ENCODE results near the gene MDP1. TPM values are rescaled to one million over a fixed set of nuclear protein-coding genes. Genes with fewer than 3 reads are reported as not detected.
A peak's percentile ranks its signal among the peaks of the same experiment; 100 is the strongest.

MDP1 gene
- total and polyA plus RNA-seq, 8 donors, result 9.3 to 26.9 (median 16.1) TPM; not detected in 1

- TF ChIP-seq POLR2AphosphoS5 (IDR thresholded peaks at IDR 0.05) (no peak), POLR2A (IDR thresholded peaks at IDR 0.05) (no peak), EP300 (IDR thresholded peaks at IDR 0.05) (no peak), CTCF (IDR thresholded peaks at IDR 0.05) (no peak)
- peaks cover 8 to 75% (median 44%) of the 10 kb centered on the region in 4 donors for H3K4me1 ChIP-seq
- no peaks in the 10 kb centered on the region for H3K9me3 ChIP-seq
- 80 to 95% (median 89%) methylated on average over 3 of the region's 3 CpGs for WGBS, 5 donors
- intact Hi-C loops (cut with DNase I; ENCODE audit: low total_unique reads), result no loop called here
- H3K4me3 ChIP-seq, result no peak overlapping the region
- H3K36me3 ChIP-seq, result peaks cover 37 to 77% (median 70%) of the 10 kb centered on the region in 4 donors
- no peak for DNase-seq
- H3K27me3 ChIP-seq, result no peaks in the 10 kb centered on the region
- H3K27ac ChIP-seq, result peak overlapping the region in 2 of 5 donors; percentile 22 to 44
Measured at GRCh38 chr14:24167469-24168114, 48.3 kb downstream of the MDP1 start.

DNA sequence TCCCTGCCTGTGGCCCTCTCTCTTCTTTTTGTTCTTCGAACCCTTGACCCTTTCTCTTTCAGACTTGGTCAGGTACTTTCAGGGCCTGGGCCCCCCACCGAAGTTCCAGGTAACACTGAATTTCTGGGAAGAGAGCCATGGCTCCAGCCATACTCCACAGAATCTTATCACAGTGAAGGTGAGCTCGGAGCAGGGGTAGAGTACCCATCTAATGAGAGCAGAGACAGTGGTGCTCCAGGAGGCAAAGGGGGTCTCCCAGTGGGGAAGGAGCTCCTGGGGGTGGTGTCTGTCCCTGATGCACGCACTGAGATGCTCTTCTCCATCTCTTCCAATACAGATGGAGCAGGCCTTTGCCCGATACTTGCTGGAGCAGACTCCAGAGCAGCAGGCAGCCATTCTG is 50.1 kb downstream of the MDP1 start:
- Histone ChIP-seq H3K36me3 (peaks cover 37 to 79% (median 71%) of the 10 kb centered on the region in 4 donors), H3K27ac (no peak overlapping the region), H3K4me3 (no peak overlapping the region), H3K4me1 (peaks cover 20 to 68% (median 40%) of the 10 kb centered on the region in 4 donors), H3K9me3 (no peaks in the 10 kb centered on the region), H3K27me3 (no peaks in the 10 kb centered on the region)
- intact Hi-C loops (cut with DNase I; ENCODE audit: low total_unique reads), result no loop called here
- TF ChIP-seq CTCF (IDR thresholded peaks at IDR 0.05), result no peak
- no peak for TF ChIP-seq POLR2A (IDR thresholded peaks at IDR 0.05)
- no peak for TF ChIP-seq EP300 (IDR thresholded peaks at IDR 0.05)
- no peak for TF ChIP-seq POLR2AphosphoS5 (IDR thresholded peaks at IDR 0.05)
- 75 to 90% (median 80%) methylated on average over 5 of the region's 5 CpGs for WGBS, 5 donors
- DNase-seq, result no peak

GRCh38 chr14:24164518-24164991 is 51.3 kb downstream of the MDP1 start:
- Histone ChIP-seq H3K9me3 (no peaks in the 10 kb centered on the region), H3K4me3 (no peak overlapping the region), H3K27me3 (no peaks in the 10 kb centered on the region), H3K4me1 (peaks cover 26 to 70% (median 47%) of the 10 kb centered on the region in 4 donors), H3K27ac (no peak overlapping the region), H3K36me3 (peaks cover 44 to 83% (median 81%) of the 10 kb centered on the region in 4 donors)
- TF ChIP-seq EP300 (IDR thresholded peaks at IDR 0.05), result no peak
- no peak for TF ChIP-seq POLR2AphosphoS5 (IDR thresholded peaks at IDR 0.05)
- TF ChIP-seq POLR2A (IDR thresholded peaks at IDR 0.05), result no peak
- intact Hi-C loops (cut with DNase I; ENCODE audit: low total_unique reads), result no loop called here
- DNase-seq, result no peak
- WGBS, 5 donors, result 77 to 90% (median 86%) methylated on average over 10 to 14 of the region's 14 CpGs

Small RNA genes lying within 50 kb of the gene (small RNA-seq; reads per million reads assigned to genes)
- gene AL136295.4 (0 reads per million in 4 donors), gene CHMP4A (0 reads per million in 4 donors), gene IPO4 (0 to 0.38 (median 0) reads per million in 4 donors), gene IRF9 (0 reads per million in 4 donors), gene MDP1 (0 reads per million in 4 donors)

Other genes with a start within 250 kb of the MDP1 start
Only the 30 nearest of the 34 such genes appear.
- gene CARMIL3, start 164.1 kb downstream of the MDP1 start, total RNA-seq, result 1 to 10 TPM in 2 of 5 donors, under 1 TPM in 2, not detected in 1; 0.14 to 2.0 (median 0.76) TPM
- gene CARMIL3, start 164.1 kb downstream of the MDP1 start, polyA plus RNA-seq, result under 1 TPM in 2 of 3 donors, not detected in 1; 0.25 to 0.75 TPM
- gene CPNE6, start 144.5 kb downstream of the MDP1 start, total RNA-seq, result not detected
- gene CPNE6, start 144.5 kb downstream of the MDP1 start, polyA plus RNA-seq, result under 1 TPM in 2 of 3 donors, not detected in 1; 0.12 to 0.25 TPM
- 100 to 1,000 TPM in 1 of 5 donors, 10 to 100 TPM in 1, 1 to 10 TPM in 3; 2.3 to 168 (median 8.4) TPM for gene PCK2, start 121.8 kb downstream of the MDP1 start, total RNA-seq
- 10 to 100 TPM; 12.3 to 24.0 (median 17.0) TPM for gene PCK2, start 121.8 kb downstream of the MDP1 start, polyA plus RNA-seq
- 100 to 1,000 TPM in 2 of 5 donors, 10 to 100 TPM in 3; 50.4 to 396 (median 84.5) TPM for gene DCAF11, start 101.3 kb downstream of the MDP1 start, total RNA-seq
- gene DCAF11, start 101.3 kb downstream of the MDP1 start, polyA plus RNA-seq, result 10 to 100 TPM; 27.7 to 68.3 (median 38.9) TPM
- gene NRL, start 101.1 kb downstream of the MDP1 start, total RNA-seq, result 10 to 100 TPM in 2 of 5 donors, 1 to 10 TPM in 1, under 1 TPM in 1, not detected in 1; 0.92 to 69.2 (median 13.0) TPM
- gene NRL, start 101.1 kb downstream of the MDP1 start, polyA plus RNA-seq, result 1 to 10 TPM; 1.2 to 1.3 (median 1.2) TPM
- 10 to 100 TPM in 1 of 5 donors, under 1 TPM in 1, not detected in 3; 0.87 to 80.5 TPM for gene FITM1, start 85.4 kb downstream of the MDP1 start, total RNA-seq
- 1 to 10 TPM; 1.9 to 2.6 (median 2.2) TPM for gene FITM1, start 85.4 kb downstream of the MDP1 start, polyA plus RNA-seq
- 100 to 1,000 TPM in 1 of 5 donors, 10 to 100 TPM in 4; 38.5 to 129 (median 91.1) TPM for gene PSME1, start 79.9 kb downstream of the MDP1 start, total RNA-seq
- gene PSME1, start 79.9 kb downstream of the MDP1 start, polyA plus RNA-seq, result 100 to 1,000 TPM; 217 to 322 (median 310) TPM
- gene EMC9, start 74.5 kb downstream of the MDP1 start, total RNA-seq, result 10 to 100 TPM in 1 of 5 donors, 1 to 10 TPM in 4; 1.3 to 33.9 (median 4.6) TPM
- gene EMC9, start 74.5 kb downstream of the MDP1 start, polyA plus RNA-seq, result 10 to 100 TPM; 32.0 to 59.6 (median 42.9) TPM
- 100 to 1,000 TPM in 2 of 5 donors, 10 to 100 TPM in 3; 62.4 to 339 (median 83.9) TPM for gene PSME2, start 69.5 kb downstream of the MDP1 start, total RNA-seq
- gene PSME2, start 69.5 kb downstream of the MDP1 start, polyA plus RNA-seq, result 100 to 1,000 TPM; 302 to 421 (median 403) TPM
- gene RNF31, start 68.6 kb downstream of the MDP1 start, total RNA-seq, result 100 to 1,000 TPM in 2 of 5 donors, 10 to 100 TPM in 3; 53.2 to 523 (median 94.2) TPM
- gene RNF31, start 68.6 kb downstream of the MDP1 start, polyA plus RNA-seq, result 10 to 100 TPM; 64.0 to 88.7 (median 68.6) TPM
- 100 to 1,000 TPM in 2 of 5 donors, 10 to 100 TPM in 2, 1 to 10 TPM in 1; 1.4 to 143 (median 91.4) TPM for gene IRF9, start 54.8 kb downstream of the MDP1 start, total RNA-seq
- 100 to 1,000 TPM in 1 of 3 donors, 10 to 100 TPM in 2; 64.6 to 101 (median 65.1) TPM for gene IRF9, start 54.8 kb downstream of the MDP1 start, polyA plus RNA-seq
- gene REC8, start 44.0 kb downstream of the MDP1 start, total RNA-seq, result 100 to 1,000 TPM in 1 of 5 donors, 10 to 100 TPM in 4; 14.5 to 122 (median 45.5) TPM
- gene REC8, start 44.0 kb downstream of the MDP1 start, polyA plus RNA-seq, result 10 to 100 TPM; 20.9 to 64.4 (median 38.7) TPM
- gene IPO4, start 27.2 kb downstream of the MDP1 start, total RNA-seq, result 100 to 1,000 TPM in 1 of 5 donors, 10 to 100 TPM in 4; 14.3 to 227 (median 23.9) TPM
- 10 to 100 TPM in 1 of 3 donors, 1 to 10 TPM in 2; 9.3 to 15.2 (median 9.8) TPM for gene IPO4, start 27.2 kb downstream of the MDP1 start, polyA plus RNA-seq
- gene TM9SF1, start 20.6 kb downstream of the MDP1 start, total RNA-seq, result 10 to 100 TPM in 4 of 5 donors, 1 to 10 TPM in 1; 6.4 to 79.7 (median 31.6) TPM
- gene TM9SF1, start 20.6 kb downstream of the MDP1 start, polyA plus RNA-seq, result 10 to 100 TPM; 14.6 to 28.2 (median 14.7) TPM
- gene TSSK4, start 10.4 kb downstream of the MDP1 start, total RNA-seq, result under 1 TPM in 1 of 5 donors, not detected in 4; 0.73 TPM
- not detected for gene TSSK4, start 10.4 kb downstream of the MDP1 start, polyA plus RNA-seq
- gene CHMP4A, start 2.6 kb downstream of the MDP1 start, total RNA-seq, result 10 to 100 TPM in 4 of 5 donors, not detected in 1; 27.8 to 37.2 (median 31.8) TPM
- gene CHMP4A, start 2.6 kb downstream of the MDP1 start, polyA plus RNA-seq, result 100 to 1,000 TPM in 1 of 3 donors, 10 to 100 TPM in 2; 66.5 to 135 (median 70.7) TPM
- 100 to 1,000 TPM in 3 of 5 donors, 10 to 100 TPM in 1, not detected in 1; 85.4 to 166 (median 132) TPM for gene NEDD8, start 16.3 kb upstream of the MDP1 start, total RNA-seq
- 100 to 1,000 TPM; 235 to 244 (median 237) TPM for gene NEDD8, start 16.3 kb upstream of the MDP1 start, polyA plus RNA-seq
- gene GMPR2, start 16.9 kb upstream of the MDP1 start, total RNA-seq, result 100 to 1,000 TPM in 1 of 5 donors, 10 to 100 TPM in 4; 13.9 to 204 (median 31.2) TPM
- 10 to 100 TPM; 48.3 to 85.7 (median 53.9) TPM for gene GMPR2, start 16.9 kb upstream of the MDP1 start, polyA plus RNA-seq
- gene TINF2, start 26.6 kb upstream of the MDP1 start, total RNA-seq, result 10 to 100 TPM in 4 of 5 donors, 1 to 10 TPM in 1; 7.2 to 63.6 (median 39.1) TPM
- gene TINF2, start 26.6 kb upstream of the MDP1 start, polyA plus RNA-seq, result 10 to 100 TPM; 46.6 to 61.1 (median 50.6) TPM
- gene TGM1, start 47.1 kb upstream of the MDP1 start, total RNA-seq, result 10 to 100 TPM in 1 of 5 donors, 1 to 10 TPM in 4; 2.6 to 11.7 (median 4.9) TPM
- 100 to 1,000 TPM in 1 of 3 donors, 1 to 10 TPM in 2; 1.7 to 131 (median 5.3) TPM for gene TGM1, start 47.1 kb upstream of the MDP1 start, polyA plus RNA-seq
- 100 to 1,000 TPM in 4 of 5 donors, 10 to 100 TPM in 1; 16.0 to 230 (median 187) TPM for gene RABGGTA, start 55.5 kb upstream of the MDP1 start, total RNA-seq
- 10 to 100 TPM; 33.8 to 68.4 (median 41.9) TPM for gene RABGGTA, start 55.5 kb upstream of the MDP1 start, polyA plus RNA-seq
- 10 to 100 TPM in 3 of 5 donors, 1 to 10 TPM in 2; 5.3 to 71.9 (median 17.4) TPM for gene DHRS1, start 83.7 kb upstream of the MDP1 start, total RNA-seq
- 10 to 100 TPM; 20.1 to 52.1 (median 30.1) TPM for gene DHRS1, start 83.7 kb upstream of the MDP1 start, polyA plus RNA-seq
- gene NOP9, start 83.8 kb upstream of the MDP1 start, total RNA-seq, result 10 to 100 TPM in 4 of 5 donors, 1 to 10 TPM in 1; 5.4 to 25.7 (median 12.8) TPM
- 10 to 100 TPM in 1 of 3 donors, 1 to 10 TPM in 2; 6.5 to 11.8 (median 8.4) TPM for gene NOP9, start 83.8 kb upstream of the MDP1 start, polyA plus RNA-seq
- gene CIDEB, start 91.9 kb upstream of the MDP1 start, total RNA-seq, result 10 to 100 TPM in 2 of 5 donors, 1 to 10 TPM in 3; 5.0 to 11.2 (median 6.4) TPM
- gene CIDEB, start 91.9 kb upstream of the MDP1 start, polyA plus RNA-seq, result 10 to 100 TPM in 1 of 3 donors, 1 to 10 TPM in 2; 6.0 to 14.2 (median 6.0) TPM
- gene LTB4R2, start 94.1 kb upstream of the MDP1 start, total RNA-seq, result 10 to 100 TPM in 3 of 5 donors, 1 to 10 TPM in 1, not detected in 1; 9.9 to 71.5 (median 24.5) TPM
- gene LTB4R2, start 94.1 kb upstream of the MDP1 start, polyA plus RNA-seq, result 1 to 10 TPM in 1 of 3 donors, under 1 TPM in 1, not detected in 1; 0.25 to 6.0 TPM
- gene LTB4R, start 95.4 kb upstream of the MDP1 start, total RNA-seq, result 10 to 100 TPM in 3 of 5 donors, 1 to 10 TPM in 1, not detected in 1; 3.3 to 92.8 (median 24.6) TPM
- gene LTB4R, start 95.4 kb upstream of the MDP1 start, polyA plus RNA-seq, result 10 to 100 TPM in 1 of 3 donors, 1 to 10 TPM in 2; 1.4 to 67.2 (median 4.1) TPM
- gene ADCY4, start 119.0 kb upstream of the MDP1 start, total RNA-seq, result 100 to 1,000 TPM in 1 of 5 donors, 10 to 100 TPM in 4; 18.2 to 118 (median 33.3) TPM
- 10 to 100 TPM; 15.2 to 18.9 (median 18.8) TPM for gene ADCY4, start 119.0 kb upstream of the MDP1 start, polyA plus RNA-seq
- gene RIPK3, start 123.9 kb upstream of the MDP1 start, total RNA-seq, result 10 to 100 TPM in 4 of 5 donors, 1 to 10 TPM in 1; 6.4 to 42.6 (median 12.5) TPM
- 10 to 100 TPM; 12.7 to 18.3 (median 14.3) TPM for gene RIPK3, start 123.9 kb upstream of the MDP1 start, polyA plus RNA-seq
- 10 to 100 TPM; 20.1 to 64.8 (median 33.0) TPM for gene NFATC4, start 152.1 kb upstream of the MDP1 start, total RNA-seq
- 100 to 1,000 TPM in 1 of 3 donors, 10 to 100 TPM in 2; 71.4 to 119 (median 99.0) TPM for gene NFATC4, start 152.1 kb upstream of the MDP1 start, polyA plus RNA-seq
- gene NYNRIN, start 182.9 kb upstream of the MDP1 start, total RNA-seq, result 10 to 100 TPM in 2 of 5 donors, 1 to 10 TPM in 3; 2.9 to 16.0 (median 8.1) TPM
- gene NYNRIN, start 182.9 kb upstream of the MDP1 start, polyA plus RNA-seq, result 1 to 10 TPM; 2.3 to 3.3 (median 2.3) TPM